Stimulated activated CD4-positive, alpha-beta T cell treated with anti-CD3 and anti-CD28 coated beads, Interleukin-1b, Interleukin-23, amount 100 ng/mL, for 1 hour (primary cell): ENCODE measurements around the gene HSD17B4.
"Not testable (repeated sequence)": the region's sequence is repeated elsewhere in the genome, so short reads cannot be mapped to it uniquely, and the experiment has no call there.

ENCODE experiments used
- DNase-seq, 2 donors: peaks; one replicate each; pipeline ENCODE4 v3.0.0-alpha.2; 2020; ENCODE audit warnings: low read depth in 2 of 2

The HSD17B4 gene

GRCh38 chr5:119452373-119453039 is at the start of gene HSD17B4:
TSS of gene HSD17B4 (plus strand) at chr5:119452497. CDS start at chr5:119452576, 79 bp downstream.
- peak; percentile 28 to 54 for DNase-seq

GRCh38 chr5:119402555-119402954 is 49.7 kb upstream of the HSD17B4 start:
- DNase-seq: no peak

- no peak for DNase-seq
Measured at GRCh38 chr5:119404033-119404432, 48.3 kb upstream of the HSD17B4 start.

GRCh38 chr5:119405419-119405818 is 46.9 kb upstream of the HSD17B4 start:
- no peak for DNase-seq

GRCh38 chr5:119406551-119407110 is 45.7 kb upstream of the HSD17B4 start:
- DNase-seq: no peak

- no peak for DNase-seq
Measured at GRCh38 chr5:119409235-119409815, 43.0 kb upstream of the HSD17B4 start.

- no peak for DNase-seq
Measured at GRCh38 chr5:119410448-119411159, 41.7 kb upstream of the HSD17B4 start.

GRCh38 chr5:119411361-119412278 is 40.7 kb upstream of the HSD17B4 start:
- DNase-seq: peak in 1 of 2 donors; percentile 16

- DNase-seq: no peak
Measured at GRCh38 chr5:119412279-119413227, 39.7 kb upstream of the HSD17B4 start.

- DNase-seq: not testable (repeated sequence)
Measured at GRCh38 chr5:119414124-119414734, 38.1 kb upstream of the HSD17B4 start.

GRCh38 chr5:119417891-119418605 is 34.2 kb upstream of the HSD17B4 start:
- no peak for DNase-seq

GRCh38 chr5:119418606-119419100 is 33.6 kb upstream of the HSD17B4 start:
- DNase-seq: no peak

- DNase-seq: no peak
Measured at GRCh38 chr5:119420169-119420568, 32.1 kb upstream of the HSD17B4 start.

GRCh38 chr5:119426057-119426456 is 26.2 kb upstream of the HSD17B4 start:
- no peak for DNase-seq

- no peak for DNase-seq
Measured at GRCh38 chr5:119427060-119427459, 25.2 kb upstream of the HSD17B4 start.

GRCh38 chr5:119427596-119427995 is 24.7 kb upstream of the HSD17B4 start:
- not testable (repeated sequence) for DNase-seq

GRCh38 chr5:119428166-119428565 is 24.1 kb upstream of the HSD17B4 start:
- not testable (repeated sequence) for DNase-seq

GRCh38 chr5:119428574-119428973 is 23.7 kb upstream of the HSD17B4 start:
- not testable (repeated sequence) for DNase-seq

GRCh38 chr5:119432674-119433237 is 19.5 kb upstream of the HSD17B4 start:
- not testable (repeated sequence) for DNase-seq
